Testis (tissue), 3 donors: ENCODE results near the gene SETD7. TPM values are rescaled to one million over a fixed set of nuclear protein-coding genes. Genes with fewer than 3 reads are reported as not detected.

Experiments used
- DNase-seq: peaks from one replicate; pipeline ENCODE4 v3.0.0-alpha.2; 2019
- H3K27ac ChIP-seq, 2 donors: fragments of 200-600 bp; sonication (generic); one replicate each; pipeline ENCODE4 v1.5.1; 2019
- H3K27me3 ChIP-seq: fragments of 200-600 bp; sonication (generic); one replicate; pipeline ENCODE4 v1.5.1; 2019
- H3K36me3 ChIP-seq: fragments of 200-600 bp; sonication (generic); one replicate; pipeline ENCODE4 v1.5.1; 2017; ENCODE audit warnings: low read depth; ENCODE audit errors: missing control alignments
- H3K4me1 ChIP-seq: fragments of 200-600 bp; sonication (generic); one replicate; pipeline ENCODE4 v1.5.1; 2019
- H3K4me3 ChIP-seq, 2 donors: fragments of 200-600 bp; sonication (generic); one replicate each; pipeline ENCODE4 v1.5.1; 2017 to 2019
- H3K9me3 ChIP-seq: fragments of 200-600 bp; sonication (generic); one replicate; pipeline ENCODE4 v1.5.1; 2017
- POLR2A ChIP-seq: fragments of 450-650 bp; IDR thresholded peaks from one replicate; pipeline ENCODE4 v1.6.1; 2017; ENCODE audit warnings: antibody characterized with exemption, mild to moderate bottlenecking, moderate library complexity
- WGBS, 2 donors: methylation state at CpG; one replicate each; pipeline ENCODE4 v1.1.5; 2018; 5-methylcytosine and 5-hydroxymethylcytosine counted together
- intact Hi-C: fragments of 100-400 bp; cut with DNase I; formaldehyde crosslinking; loops from one replicate; pipeline ENCODE4 v1.15.1; 2023; ENCODE audit warnings: low total_unique reads
- polyA plus RNA-seq: library from polyadenylated mRNA; stranded (reverse); fragments of 350-450 nt; fragmentation: Illumina TruSeq; extraction: RNeasy Lipid Tissue Mini Kit (QIAGEN cat#74804); gene quantifications from one replicate; pipeline ENCODE4 v1.2.3, GENCODE V29; 2014; ENCODE audit warnings: low read depth, low replicate concordance; ENCODE audit not compliant: insufficient read depth
- total RNA-seq, 2 donors: library from RNA; depleted of rRNA; stranded (reverse); fragments of >200 nt; gene quantifications; one replicate each; pipeline ENCODE4 v1.2.3, GENCODE V29; 2016
- TF ChIP-seq, protein P1 (sequence below), 3 experiments: fragments of 450-650 bp in 2 of 3; fragments of 200-600 bp in 1 of 3; sonication (generic) in 1 of 3; IDR thresholded peaks; one replicate each; pipeline ENCODE4 v1.5.1; 2016 to 2019; ENCODE audit warnings: antibody characterized with exemption in 3 of 3, mild to moderate bottlenecking in 2 of 3, moderate library complexity in 1 of 3

SETD7 gene
- total and polyA plus RNA-seq, 3 donors from 2014 or later: 39.1 to 66.5 (median 65.7) TPM

- TF ChIP-seq POLR2A: no peak
- TF ChIP-seq, protein P1, sequence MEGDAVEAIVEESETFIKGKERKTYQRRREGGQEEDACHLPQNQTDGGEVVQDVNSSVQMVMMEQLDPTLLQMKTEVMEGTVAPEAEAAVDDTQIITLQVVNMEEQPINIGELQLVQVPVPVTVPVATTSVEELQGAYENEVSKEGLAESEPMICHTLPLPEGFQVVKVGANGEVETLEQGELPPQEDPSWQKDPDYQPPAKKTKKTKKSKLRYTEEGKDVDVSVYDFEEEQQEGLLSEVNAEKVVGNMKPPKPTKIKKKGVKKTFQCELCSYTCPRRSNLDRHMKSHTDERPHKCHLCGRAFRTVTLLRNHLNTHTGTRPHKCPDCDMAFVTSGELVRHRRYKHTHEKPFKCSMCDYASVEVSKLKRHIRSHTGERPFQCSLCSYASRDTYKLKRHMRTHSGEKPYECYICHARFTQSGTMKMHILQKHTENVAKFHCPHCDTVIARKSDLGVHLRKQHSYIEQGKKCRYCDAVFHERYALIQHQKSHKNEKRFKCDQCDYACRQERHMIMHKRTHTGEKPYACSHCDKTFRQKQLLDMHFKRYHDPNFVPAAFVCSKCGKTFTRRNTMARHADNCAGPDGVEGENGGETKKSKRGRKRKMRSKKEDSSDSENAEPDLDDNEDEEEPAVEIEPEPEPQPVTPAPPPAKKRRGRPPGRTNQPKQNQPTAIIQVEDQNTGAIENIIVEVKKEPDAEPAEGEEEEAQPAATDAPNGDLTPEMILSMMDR (IDR thresholded peaks at IDR 0.05): no peak
- intact Hi-C loops: no loop called here
- Histone ChIP-seq H3K4me3 (no peak overlapping the region), H3K36me3 (no peaks in the 10 kb centered on the region), H3K27ac (peak overlapping the region; percentile 19 to 65), H3K9me3 (no peaks in the 10 kb centered on the region), H3K27me3 (no peaks in the 10 kb centered on the region), H3K4me1 (peaks cover 41% of the 10 kb centered on the region)
- peak; percentile 72 for DNase-seq
- WGBS, 2 donors: 40 to 45% methylated on average over 5 of the region's 5 CpGs
These were observed 5.1 kb downstream of the SETD7 start for GRCh38 chr4:139550724-139551429.

- H3K36me3 ChIP-seq: no peaks in the 10 kb centered on the region
- H3K4me1 ChIP-seq: peaks cover 29% of the 10 kb centered on the region
- intact Hi-C loops: no loop called here
- no peak overlapping the region for H3K4me3 ChIP-seq
- WGBS, 2 donors: 94 to 97% methylated on average over 3 of the region's 3 CpGs
- no peak for TF ChIP-seq POLR2A
- TF ChIP-seq, protein P1 (IDR thresholded peaks at IDR 0.05): no peak
- H3K9me3 ChIP-seq: no peaks in the 10 kb centered on the region
- no peaks in the 10 kb centered on the region for H3K27me3 ChIP-seq
- H3K27ac ChIP-seq: no peak overlapping the region
- DNase-seq: no peak
These were observed 8.0 kb downstream of the SETD7 start for GRCh38 chr4:139547979-139548378.

DNA sequence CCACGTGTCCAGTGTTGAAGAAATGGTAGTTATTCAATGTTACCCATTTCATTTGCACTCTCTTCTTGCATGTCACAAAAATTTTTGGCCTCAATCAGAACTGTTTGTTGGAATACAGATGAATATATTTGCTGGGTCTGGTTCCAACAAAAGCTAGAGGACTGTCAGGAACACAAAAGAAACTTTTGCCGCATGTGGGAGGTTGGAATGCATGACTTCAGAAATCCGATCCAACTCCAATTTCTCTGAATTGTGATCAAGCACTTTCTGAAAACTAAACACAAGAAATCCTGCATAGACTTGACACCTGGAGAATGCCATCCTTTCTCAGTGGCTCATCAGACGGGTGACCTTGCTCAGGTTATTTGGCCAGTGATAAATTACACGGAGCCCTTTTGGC is 15.4 kb downstream of the SETD7 start:
- H3K27me3 ChIP-seq: no peaks in the 10 kb centered on the region
- no peaks in the 10 kb centered on the region for H3K36me3 ChIP-seq
- intact Hi-C loops: no loop called here
- peaks cover 8% of the 10 kb centered on the region for H3K4me1 ChIP-seq
- TF ChIP-seq, protein P1 (IDR thresholded peaks at IDR 0.05): no peak
- TF ChIP-seq POLR2A: no peak
- WGBS, 2 donors: 55 to 62% methylated on average over 5 of the region's 5 CpGs
- H3K9me3 ChIP-seq: no peaks in the 10 kb centered on the region
- no peak overlapping the region for H3K27ac ChIP-seq
- DNase-seq: peak; percentile 32
- H3K4me3 ChIP-seq: no peak overlapping the region

DNA sequence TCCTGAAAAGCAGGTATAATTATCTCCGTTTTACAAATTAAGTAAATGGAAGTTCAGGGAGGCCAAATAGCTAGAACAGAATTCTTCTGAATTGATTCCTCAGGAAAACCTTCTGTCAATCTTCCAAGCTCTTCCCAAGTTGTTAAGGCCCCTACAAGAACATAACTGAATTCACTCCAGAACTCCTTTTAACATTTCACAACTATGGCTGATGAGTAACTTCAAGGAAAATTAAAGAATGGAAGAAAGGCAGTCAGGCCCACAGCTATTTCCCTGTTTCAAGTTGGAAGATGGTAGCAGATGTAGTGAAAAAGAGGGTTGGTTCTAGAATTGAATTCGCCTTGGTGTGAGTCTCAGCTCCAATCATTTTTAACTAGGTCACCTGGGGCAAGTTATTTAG is 15.9 kb downstream of the SETD7 start:
- DNase-seq: no peak
- 90 to 95% methylated on average over 2 of the region's 2 CpGs for WGBS, 2 donors
- H3K36me3 ChIP-seq: no peaks in the 10 kb centered on the region
- intact Hi-C loops: no loop called here
- peaks cover 8% of the 10 kb centered on the region for H3K4me1 ChIP-seq
- H3K27ac ChIP-seq: no peak overlapping the region
- no peak overlapping the region for H3K4me3 ChIP-seq
- H3K9me3 ChIP-seq: no peaks in the 10 kb centered on the region
- no peaks in the 10 kb centered on the region for H3K27me3 ChIP-seq
- TF ChIP-seq, protein P1 (IDR thresholded peaks at IDR 0.05): no peak
- TF ChIP-seq POLR2A: no peak

DNA sequence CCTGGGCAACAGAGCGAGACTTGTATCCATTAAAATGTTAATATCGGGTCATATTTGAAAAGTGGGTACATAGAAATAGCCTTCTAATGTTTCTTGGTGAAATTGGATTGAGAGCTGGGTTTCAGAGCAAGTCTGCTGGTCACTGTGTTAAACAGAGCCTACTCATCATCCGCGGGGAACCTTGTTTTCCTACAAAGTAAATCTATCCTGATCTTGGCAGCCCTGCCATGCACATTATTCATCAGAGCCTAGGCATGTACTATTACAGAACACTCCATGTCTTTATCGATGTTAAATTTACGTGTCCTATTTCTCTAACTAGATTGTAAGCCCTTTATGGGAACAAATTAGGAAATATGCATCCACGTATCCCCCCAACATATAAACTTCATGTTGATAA is 18.7 kb downstream of the SETD7 start:
- no peaks in the 10 kb centered on the region for H3K9me3 ChIP-seq
- no peaks in the 10 kb centered on the region for H3K27me3 ChIP-seq
- H3K4me1 ChIP-seq: peaks cover 8% of the 10 kb centered on the region
- H3K36me3 ChIP-seq: no peaks in the 10 kb centered on the region
- WGBS, 2 donors: 91 to 93% methylated on average over 7 of the region's 7 CpGs
- DNase-seq: no peak
- no peak for TF ChIP-seq POLR2A
- no peak overlapping the region for H3K4me3 ChIP-seq
- intact Hi-C loops: no loop called here
- H3K27ac ChIP-seq: no peak overlapping the region
